Measurements from ENCODE around the gene HES5. TPM values are rescaled to one million over a fixed set of nuclear protein-coding genes. Genes with fewer than 3 reads are reported as not detected.
"Not testable (repeated sequence)": the region's sequence is repeated elsewhere in the genome, so short reads cannot be mapped to it uniquely, and the experiment has no call there.

The HES5 gene
- polyA plus RNA-seq, 3 donors: 0.14 to 0.79 (median 0.76) TPM

- no peak for DNase-seq (ENCODE audit: extremely low read depth in 1 of 11, low read depth in 9 of 11, low spot score in 4 of 11)
These were observed 33.1 kb upstream of the HES5 start for GRCh38 chr1:2563205-2563604.

GRCh38 chr1:2561898-2562895, 32.1 kb upstream of the HES5 start:
- no peak for DNase-seq (ENCODE audit: extremely low read depth in 1 of 11, low read depth in 9 of 11, low spot score in 4 of 11)

GRCh38 chr1:2561446-2561845, 31.4 kb upstream of the HES5 start:
- DNase-seq (ENCODE audit: extremely low read depth in 1 of 11, low read depth in 9 of 11, low spot score in 4 of 11): no peak

GRCh38 chr1:2560299-2561073, 30.4 kb upstream of the HES5 start:
- no peak for DNase-seq (ENCODE audit: extremely low read depth in 1 of 11, low read depth in 9 of 11, low spot score in 4 of 11)

- DNase-seq (ENCODE audit: extremely low read depth in 1 of 11, low read depth in 9 of 11, low spot score in 4 of 11): no peak
These were observed 29.6 kb upstream of the HES5 start for GRCh38 chr1:2559509-2560298.

GRCh38 chr1:2558861-2559260, 28.8 kb upstream of the HES5 start:
- no peak for DNase-seq (ENCODE audit: extremely low read depth in 1 of 11, low read depth in 9 of 11, low spot score in 4 of 11)

GRCh38 chr1:2558420-2558819, 28.4 kb upstream of the HES5 start:
- no peak for DNase-seq (ENCODE audit: extremely low read depth in 1 of 11, low read depth in 9 of 11, low spot score in 4 of 11)

- DNase-seq (ENCODE audit: extremely low read depth in 1 of 11, low read depth in 9 of 11, low spot score in 4 of 11): no peak
These were observed 27.7 kb upstream of the HES5 start for GRCh38 chr1:2557482-2558400.

GRCh38 chr1:2556678-2557481, 26.8 kb upstream of the HES5 start:
- no peak for DNase-seq (ENCODE audit: extremely low read depth in 1 of 11, low read depth in 9 of 11, low spot score in 4 of 11)

- DNase-seq (ENCODE audit: extremely low read depth in 1 of 11, low read depth in 9 of 11, low spot score in 4 of 11): no peak
These were observed 26.2 kb upstream of the HES5 start, which contains the start of gene TNFRSF14 for GRCh38 chr1:2556277-2556677. TNFRSF14 (plus strand) TSS chr1:2556371; CDS start chr1:2556665, 294 bp downstream.

- DNase-seq (ENCODE audit: extremely low read depth in 1 of 11, low read depth in 9 of 11, low spot score in 4 of 11): no peak
These were observed 25.7 kb upstream of the HES5 start for GRCh38 chr1:2555634-2556276.

- no peak for DNase-seq (ENCODE audit: extremely low read depth in 1 of 11, low read depth in 9 of 11, low spot score in 4 of 11)
These were observed 24.7 kb upstream of the HES5 start for GRCh38 chr1:2554621-2555387.

- DNase-seq (ENCODE audit: extremely low read depth in 1 of 11, low read depth in 9 of 11, low spot score in 4 of 11): no peak
These were observed 24.0 kb upstream of the HES5 start for GRCh38 chr1:2553871-2554620.

- not testable (repeated sequence) for DNase-seq (ENCODE audit: extremely low read depth in 1 of 11, low read depth in 9 of 11, low spot score in 4 of 11)
These were observed 23.0 kb upstream of the HES5 start for GRCh38 chr1:2553076-2553475.

GRCh38 chr1:2552189-2552588, 22.1 kb upstream of the HES5 start:
- DNase-seq (ENCODE audit: extremely low read depth in 1 of 11, low read depth in 9 of 11, low spot score in 4 of 11): no peak

Data from renal cortex interstitium (tissue), 11 donors.